ENCODE results near the gene CENPU. TPM values are rescaled to one million over a fixed set of nuclear protein-coding genes. Genes with fewer than 3 reads are reported as not detected.

CENPU gene
- total RNA-seq, 2 experiments from 2014 or later, result 49.7 to 53.4 TPM

DNA sequence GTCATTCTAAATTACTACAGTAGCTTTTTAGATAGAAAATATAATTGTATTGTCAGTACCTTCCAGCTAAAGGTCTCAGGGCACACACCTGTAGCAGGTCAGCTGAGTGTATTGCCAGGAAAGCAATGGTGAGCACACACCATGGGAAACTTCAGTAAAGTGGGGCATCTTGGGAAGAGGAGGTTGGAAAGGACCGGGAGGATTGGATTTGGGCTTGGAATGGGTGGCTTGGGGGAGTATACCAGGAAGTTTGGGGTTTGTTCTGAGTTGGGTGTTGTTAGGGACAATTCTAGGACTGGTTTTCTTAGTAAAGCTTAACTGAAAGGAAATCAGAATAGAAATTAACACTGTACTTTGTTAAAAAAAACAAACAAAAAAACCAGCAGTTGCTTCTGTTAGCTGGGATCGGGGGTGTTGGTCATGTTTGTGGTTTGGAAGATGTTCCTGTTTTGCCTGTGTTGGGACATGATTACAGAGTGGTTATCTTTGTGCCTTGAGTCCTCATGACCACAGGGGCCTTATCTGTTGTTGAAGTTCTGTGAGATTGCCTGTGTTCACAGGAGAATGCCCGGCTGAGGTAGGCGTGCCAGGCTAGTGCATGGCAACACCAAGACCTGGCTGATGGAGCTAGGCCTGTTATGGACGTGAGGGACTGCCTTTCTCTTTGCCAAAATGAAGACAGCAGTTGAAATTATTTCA, 49.3 kb downstream of the CENPU start:
- intact Hi-C loops (cut with micrococcal nuclease), result no loop called here
- Mint-ChIP-seq H3K27me3 (no peaks in the 10 kb centered on the region), H3K27ac (no peak overlapping the region), H3K4me3 (no peak overlapping the region), H3K4me1 (ENCODE audit: low read depth) (peaks cover 9% of the 10 kb centered on the region), H3K9me3 (no peaks in the 10 kb centered on the region), H3K36me3 (ENCODE audit: low read depth) (peaks cover 7% of the 10 kb centered on the region)
- CTCF ChIA-PET, result interaction anchor here (0.8 to 1.2 kb wide), 2 partner anchors 35 to 321 kb away, joined by 3 read pairs; partner anchors contain the start of gene PRIMPOL
- ATAC-seq (no peak), DNase-seq (no peak)
- TF ChIP-seq, protein P1, sequence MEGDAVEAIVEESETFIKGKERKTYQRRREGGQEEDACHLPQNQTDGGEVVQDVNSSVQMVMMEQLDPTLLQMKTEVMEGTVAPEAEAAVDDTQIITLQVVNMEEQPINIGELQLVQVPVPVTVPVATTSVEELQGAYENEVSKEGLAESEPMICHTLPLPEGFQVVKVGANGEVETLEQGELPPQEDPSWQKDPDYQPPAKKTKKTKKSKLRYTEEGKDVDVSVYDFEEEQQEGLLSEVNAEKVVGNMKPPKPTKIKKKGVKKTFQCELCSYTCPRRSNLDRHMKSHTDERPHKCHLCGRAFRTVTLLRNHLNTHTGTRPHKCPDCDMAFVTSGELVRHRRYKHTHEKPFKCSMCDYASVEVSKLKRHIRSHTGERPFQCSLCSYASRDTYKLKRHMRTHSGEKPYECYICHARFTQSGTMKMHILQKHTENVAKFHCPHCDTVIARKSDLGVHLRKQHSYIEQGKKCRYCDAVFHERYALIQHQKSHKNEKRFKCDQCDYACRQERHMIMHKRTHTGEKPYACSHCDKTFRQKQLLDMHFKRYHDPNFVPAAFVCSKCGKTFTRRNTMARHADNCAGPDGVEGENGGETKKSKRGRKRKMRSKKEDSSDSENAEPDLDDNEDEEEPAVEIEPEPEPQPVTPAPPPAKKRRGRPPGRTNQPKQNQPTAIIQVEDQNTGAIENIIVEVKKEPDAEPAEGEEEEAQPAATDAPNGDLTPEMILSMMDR (IDR thresholded peaks at IDR 0.05), result no peak
- POLR2A ChIA-PET, result no interaction called here

DNA sequence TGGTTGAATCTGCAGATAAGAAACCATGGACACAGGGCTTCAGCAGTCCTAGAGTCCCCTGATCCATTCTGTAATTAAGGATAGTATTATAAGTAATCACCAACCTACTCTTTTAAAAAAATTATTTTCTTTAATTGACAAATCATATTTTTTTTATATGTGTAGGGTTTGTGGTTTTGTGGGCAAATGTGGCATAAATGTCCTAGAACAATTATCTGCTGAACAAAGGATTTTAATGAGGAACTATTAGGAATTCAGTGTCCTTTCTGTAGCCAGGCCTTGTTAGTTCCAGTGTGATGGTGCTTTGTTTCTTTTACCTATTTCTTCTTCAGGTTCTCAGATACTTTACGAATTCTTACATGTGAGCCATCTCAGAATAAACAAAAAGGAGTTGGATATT, 52.0 kb downstream of the CENPU start:
- Mint-ChIP-seq H3K4me1 (ENCODE audit: low read depth) (peaks cover 3% of the 10 kb centered on the region), H3K36me3 (ENCODE audit: low read depth) (peaks cover 7% of the 10 kb centered on the region), H3K27me3 (no peaks in the 10 kb centered on the region), H3K9me3 (no peaks in the 10 kb centered on the region), H3K27ac (no peak overlapping the region), H3K4me3 (no peak overlapping the region)
- intact Hi-C loops (cut with micrococcal nuclease), result no loop called here
- DNase-seq (no peak), ATAC-seq (no peak)
- POLR2A ChIA-PET, result no interaction called here
- CTCF ChIA-PET, result no interaction called here
- TF ChIP-seq, protein P1 (IDR thresholded peaks at IDR 0.05), result no peak

GRCh38 chr4:184680698-184681097, 53.2 kb downstream of the CENPU start:
- Mint-ChIP-seq H3K9me3 (no peaks in the 10 kb centered on the region), H3K27ac (no peak overlapping the region), H3K27me3 (no peaks in the 10 kb centered on the region), H3K36me3 (ENCODE audit: low read depth) (peaks cover 5% of the 10 kb centered on the region), H3K4me3 (no peak overlapping the region), H3K4me1 (ENCODE audit: low read depth) (peaks cover 3% of the 10 kb centered on the region)
- intact Hi-C loops (cut with micrococcal nuclease), result no loop called here
- ATAC-seq, result no peak
- CTCF ChIA-PET, result no interaction called here
- no peak for DNase-seq
- TF ChIP-seq, protein P1 (IDR thresholded peaks at IDR 0.05), result no peak
- POLR2A ChIA-PET, result no interaction called here

DNA sequence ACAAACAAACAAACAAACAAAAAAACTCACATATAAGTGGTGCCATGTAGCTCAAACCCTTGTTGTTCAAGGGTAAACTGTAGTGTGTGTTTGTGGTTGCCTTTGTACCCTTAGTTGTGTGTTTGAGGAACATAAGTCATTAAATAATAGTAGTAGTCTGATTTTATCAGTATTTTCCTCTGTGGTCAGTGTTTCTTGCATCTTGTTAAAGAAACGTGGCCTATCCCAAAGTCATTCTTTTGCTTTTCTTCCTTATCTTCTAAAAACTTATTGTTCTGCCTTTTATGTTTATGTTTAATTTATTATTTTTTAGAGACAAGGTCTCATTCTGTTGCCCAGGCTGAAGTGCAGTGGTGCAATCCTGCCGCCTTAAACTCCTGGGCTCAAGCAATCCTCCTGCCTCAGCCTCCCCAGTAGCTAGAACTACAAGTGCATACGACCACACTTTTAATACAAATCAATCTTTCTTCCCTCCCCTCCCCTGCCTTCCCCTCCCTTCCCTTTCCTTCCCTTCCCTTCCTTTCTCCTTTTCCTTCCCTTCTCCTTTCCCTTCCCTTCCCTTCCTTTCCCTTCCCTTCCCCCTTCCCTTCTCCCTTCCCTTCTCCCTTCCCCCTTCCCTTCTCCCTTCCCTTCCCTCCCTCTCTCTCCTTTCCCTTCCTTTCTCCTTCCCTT, 57.9 kb downstream of the CENPU start:
- CTCF ChIA-PET, result no interaction called here
- ATAC-seq, result no peak
- H3K27ac Mint-ChIP-seq, result no peak overlapping the region
- H3K9me3 Mint-ChIP-seq, result no peaks in the 10 kb centered on the region
- intact Hi-C loops (cut with micrococcal nuclease), result no loop called here
- H3K36me3 Mint-ChIP-seq (ENCODE audit: low read depth), result peaks cover 20% of the 10 kb centered on the region
- TF ChIP-seq, protein P1 (IDR thresholded peaks at IDR 0.05), result no peak
- H3K4me1 Mint-ChIP-seq (ENCODE audit: low read depth), result no peaks in the 10 kb centered on the region
- no peaks in the 10 kb centered on the region for H3K27me3 Mint-ChIP-seq
- DNase-seq, result no peak
- POLR2A ChIA-PET, result interaction anchor here (0.7 kb wide), 1 partner anchor 10 kb away, joined by 3 read pairs; no protein-coding TSS in a partner anchor
- H3K4me3 Mint-ChIP-seq, result no peak overlapping the region

DNA sequence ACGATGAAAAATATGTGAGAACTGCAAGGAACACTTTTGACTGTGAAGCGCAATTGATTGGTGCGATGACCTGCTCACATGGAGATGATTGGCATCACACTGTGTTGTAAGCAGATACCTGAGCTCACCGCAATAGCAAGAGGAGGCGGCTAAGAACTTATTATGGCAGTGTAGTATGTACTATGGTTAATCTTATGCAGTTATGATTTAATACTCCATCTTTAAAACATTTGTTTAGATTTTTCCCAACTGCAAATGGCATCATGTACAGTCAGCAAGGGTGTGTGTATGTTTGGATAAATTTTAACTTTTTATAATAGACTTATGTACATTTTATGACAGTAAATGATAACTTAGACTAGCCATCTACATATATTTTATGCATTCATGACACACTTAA, 58.9 kb downstream of the CENPU start:
- POLR2A ChIA-PET, result interaction anchor here (0.7 to 1.4 kb wide), 2 partner anchors 9 to 162 kb away, joined by 3 to 4 read pairs; no protein-coding TSS in a partner anchor
- H3K27ac Mint-ChIP-seq, result no peak overlapping the region
- peaks cover under 1% of the 10 kb centered on the region for H3K4me1 Mint-ChIP-seq (ENCODE audit: low read depth)
- intact Hi-C loops (cut with micrococcal nuclease), result no loop called here
- H3K9me3 Mint-ChIP-seq, result no peaks in the 10 kb centered on the region
- no peak for DNase-seq
- H3K27me3 Mint-ChIP-seq, result no peaks in the 10 kb centered on the region
- peaks cover 20% of the 10 kb centered on the region for H3K36me3 Mint-ChIP-seq (ENCODE audit: low read depth)
- TF ChIP-seq, protein P1 (IDR thresholded peaks at IDR 0.05), result no peak
- H3K4me3 Mint-ChIP-seq, result no peak overlapping the region
- CTCF ChIA-PET, result interaction anchor here (0.8 kb wide), 1 partner anchor 26 kb away, joined by 3 read pairs; no protein-coding TSS in a partner anchor
- no peak for ATAC-seq

All from activated CD8-positive, alpha-beta T cell treated with anti-CD3 and anti-CD28 coated beads for 36 hours (primary cell).